OCI-LY7 (cell line): ENCODE results near the gene EML2.

Experiments used
- CTCF ChIP-seq: fragments of 200-600 bp; sonication (generic); conservative IDR thresholded peaks from 2 replicates; pipeline ENCODE4 v1.5.1; 2014; ENCODE audit warnings: mild to moderate bottlenecking, antibody characterized with exemption, low read length, moderate library complexity, mixed read lengths
- EZH2phosphoT487 ChIP-seq: fragments of 200-600 bp; sonication (generic); IDR thresholded peaks from 2 replicates; pipeline ENCODE4 v1.6.1; 2018; ENCODE audit warnings: low read depth, borderline replicate concordance, mild to moderate bottlenecking, mixed run types, antibody characterized with exemption, low read length, moderate library complexity, mixed read lengths

DNA sequence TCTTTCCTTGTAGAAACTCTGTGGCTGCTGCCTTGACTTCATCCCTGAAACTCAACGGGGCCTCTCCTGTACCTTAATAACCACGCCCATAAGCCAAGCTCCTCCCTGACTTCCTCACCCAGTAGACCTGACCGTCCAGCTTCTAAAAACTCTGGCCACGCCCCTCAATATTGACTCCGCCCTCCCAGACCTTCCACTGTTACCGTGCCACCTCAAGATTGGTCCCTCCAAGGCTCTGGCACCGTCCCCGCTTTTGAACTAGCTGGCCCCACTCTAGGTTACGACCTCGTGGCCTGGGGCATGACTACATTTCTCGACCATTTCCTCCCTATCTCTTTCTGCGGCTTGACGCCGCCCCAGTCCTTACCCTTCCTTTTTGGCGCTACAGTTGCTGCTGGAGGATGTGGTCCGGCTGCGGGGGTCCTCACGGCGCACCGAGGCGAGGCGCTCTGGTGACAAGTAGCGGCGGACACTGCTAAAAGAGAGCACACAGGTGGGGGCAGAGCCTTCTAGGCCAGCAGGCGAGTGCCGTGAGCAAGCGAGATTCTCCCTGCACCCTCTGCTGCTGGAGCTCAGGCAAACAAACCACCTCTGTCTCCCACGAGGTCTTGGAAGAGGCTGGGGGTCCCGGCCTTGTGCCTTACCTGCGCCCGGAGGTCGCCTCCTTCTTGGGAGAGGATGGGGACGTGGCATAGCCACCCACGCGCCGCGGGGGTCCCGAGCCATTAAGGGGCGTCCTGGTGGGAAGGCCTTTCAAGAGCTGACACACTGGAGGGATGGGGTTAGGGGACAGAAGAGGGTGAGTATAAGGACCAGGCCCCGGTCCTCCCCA lies 2.3 kb upstream of the EML2 start:
- no peak for TF ChIP-seq CTCF
- TF ChIP-seq EZH2phosphoT487 = no peak
